Measurements from ENCODE around the gene KLRF2. TPM values are rescaled to one million over a fixed set of nuclear protein-coding genes. Genes with fewer than 3 reads are reported as not detected.

Gene KLRF2
- total RNA-seq, 3 donors from 2014 or later = not detected

GRCh38 chr12:9936591-9936990 lies 55.3 kb downstream of the KLRF2 start:
- Histone ChIP-seq H3K27ac (no peak overlapping the region), H3K36me3 (no peaks in the 10 kb centered on the region), H3K9me3 (no peaks in the 10 kb centered on the region), H3K27me3 (no peaks in the 10 kb centered on the region), H3K4me1 (no peaks in the 10 kb centered on the region), H3K4me3 (no peak overlapping the region)
- no peak for DNase-seq (ENCODE audit: low spot score in 2 of 2)
- intact Hi-C loops (cut with DNase I; ENCODE audit: low total_unique reads) = no loop called here
- TF ChIP-seq POLR2A (IDR thresholded peaks at IDR 0.05) (no peak), POLR2AphosphoS5 (IDR thresholded peaks at IDR 0.05) (no peak), CTCF (IDR thresholded peaks at IDR 0.05) (no peak)

- Histone ChIP-seq H3K4me1 (no peaks in the 10 kb centered on the region), H3K9me3 (no peaks in the 10 kb centered on the region), H3K27ac (no peak overlapping the region), H3K36me3 (no peaks in the 10 kb centered on the region), H3K27me3 (peaks cover 0 to 9% of the 10 kb centered on the region in 2 donors), H3K4me3 (no peak overlapping the region)
- intact Hi-C loops (cut with DNase I; ENCODE audit: low total_unique reads) = no loop called here
- DNase-seq (ENCODE audit: low spot score in 2 of 2) = no peak
- no peak for TF ChIP-seq POLR2AphosphoS5 (IDR thresholded peaks at IDR 0.05)
- no peak for TF ChIP-seq POLR2A (IDR thresholded peaks at IDR 0.05)
- TF ChIP-seq CTCF (IDR thresholded peaks at IDR 0.05) = no peak
Observed at GRCh38 chr12:9940375-9940774, 59.1 kb downstream of the KLRF2 start.

GRCh38 chr12:9941838-9942237 lies 60.5 kb downstream of the KLRF2 start:
- H3K36me3 ChIP-seq = no peaks in the 10 kb centered on the region
- intact Hi-C loops (cut with DNase I; ENCODE audit: low total_unique reads) = no loop called here
- H3K9me3 ChIP-seq = no peaks in the 10 kb centered on the region
- H3K27ac ChIP-seq = no peak overlapping the region
- no peak for DNase-seq (ENCODE audit: low spot score in 2 of 2)
- peaks cover 0 to 9% of the 10 kb centered on the region in 2 donors for H3K27me3 ChIP-seq
- H3K4me3 ChIP-seq = no peak overlapping the region
- H3K4me1 ChIP-seq = no peaks in the 10 kb centered on the region
- TF ChIP-seq CTCF (IDR thresholded peaks at IDR 0.05) (no peak), POLR2AphosphoS5 (IDR thresholded peaks at IDR 0.05) (no peak), POLR2A (IDR thresholded peaks at IDR 0.05) (no peak)

- TF ChIP-seq CTCF (IDR thresholded peaks at IDR 0.05) (no peak), POLR2AphosphoS5 (IDR thresholded peaks at IDR 0.05) (no peak), POLR2A (IDR thresholded peaks at IDR 0.05) (no peak)
Observed at GRCh38 chr12:9943240-9943639, 62.0 kb downstream of the KLRF2 start.

GRCh38 chr12:9944391-9944790 lies 63.1 kb downstream of the KLRF2 start:
- TF ChIP-seq POLR2A (IDR thresholded peaks at IDR 0.05) = no peak
- intact Hi-C loops (cut with DNase I; ENCODE audit: low total_unique reads) = no loop called here
- H3K9me3 ChIP-seq = no peaks in the 10 kb centered on the region
- no peaks in the 10 kb centered on the region for H3K36me3 ChIP-seq
- DNase-seq (ENCODE audit: low spot score in 2 of 2) = no peak
- no peak overlapping the region for H3K27ac ChIP-seq
- H3K4me3 ChIP-seq = no peak overlapping the region
- peaks cover 0 to 9% of the 10 kb centered on the region in 2 donors for H3K27me3 ChIP-seq
- H3K4me1 ChIP-seq = no peaks in the 10 kb centered on the region

More at GRCh38 chr12:9943240-9943639, 62.0 kb downstream of the KLRF2 start:
- Histone ChIP-seq H3K27me3 (peaks cover 0 to 9% of the 10 kb centered on the region in 2 donors), H3K4me3 (peak overlapping the region in 1 of 3 donors; percentile 12), H3K4me1 (no peaks in the 10 kb centered on the region), H3K27ac (no peak overlapping the region), H3K9me3 (no peaks in the 10 kb centered on the region), H3K36me3 (no peaks in the 10 kb centered on the region)
- DNase-seq (ENCODE audit: low spot score in 2 of 2) = no peak
- intact Hi-C loops (cut with DNase I; ENCODE audit: low total_unique reads) = no loop called here

Other genes with a start within 250 kb of the KLRF2 start
- gene CLEC2D, start 211.8 kb upstream of the KLRF2 start, total RNA-seq = 10 to 100 TPM; 10.9 to 30.1 (median 23.9) TPM
- gene CLECL1, start 148.4 kb upstream of the KLRF2 start, total RNA-seq = 1 to 10 TPM in 1 of 3 donors, under 1 TPM in 1, not detected in 1; 0.80 to 1.0 TPM
- 10 to 100 TPM in 2 of 3 donors, 1 to 10 TPM in 1; 7.4 to 21.4 (median 11.5) TPM for gene CD69, start 120.6 kb upstream of the KLRF2 start, total RNA-seq
- gene KLRF1, start 54.0 kb upstream of the KLRF2 start, total RNA-seq = under 1 TPM in 2 of 3 donors, not detected in 1; 0.32 to 0.44 TPM
- 10 to 100 TPM; 18.4 to 36.1 (median 29.3) TPM for gene CLEC2B, start 12.1 kb upstream of the KLRF2 start, total RNA-seq
- not detected for gene CLEC2A, start 50.9 kb downstream of the KLRF2 start, total RNA-seq
- gene CLEC12A, start 89.9 kb downstream of the KLRF2 start, total RNA-seq = 1 to 10 TPM in 2 of 3 donors, not detected in 1; 1.6 to 1.9 TPM
- gene CLEC1B, start 117.6 kb downstream of the KLRF2 start, total RNA-seq = not detected
- gene CLEC12B, start 129.1 kb downstream of the KLRF2 start, total RNA-seq = under 1 TPM in 1 of 3 donors, not detected in 2; 0.16 TPM
- gene CLEC9A, start 149.2 kb downstream of the KLRF2 start, total RNA-seq = not detected
- gene CLEC1A, start 217.5 kb downstream of the KLRF2 start, total RNA-seq = 1 to 10 TPM; 1.9 to 6.9 (median 4.3) TPM
- gene CLEC7A, start 248.7 kb downstream of the KLRF2 start, total RNA-seq = 10 to 100 TPM in 2 of 3 donors, 1 to 10 TPM in 1; 5.2 to 14.7 (median 13.8) TPM